ENCODE measurements around the gene TYMP.
"Not testable (repeated sequence)": the region's sequence is repeated elsewhere in the genome, so short reads cannot be mapped to it uniquely, and the experiment has no call there.

Gene TYMP

DNA sequence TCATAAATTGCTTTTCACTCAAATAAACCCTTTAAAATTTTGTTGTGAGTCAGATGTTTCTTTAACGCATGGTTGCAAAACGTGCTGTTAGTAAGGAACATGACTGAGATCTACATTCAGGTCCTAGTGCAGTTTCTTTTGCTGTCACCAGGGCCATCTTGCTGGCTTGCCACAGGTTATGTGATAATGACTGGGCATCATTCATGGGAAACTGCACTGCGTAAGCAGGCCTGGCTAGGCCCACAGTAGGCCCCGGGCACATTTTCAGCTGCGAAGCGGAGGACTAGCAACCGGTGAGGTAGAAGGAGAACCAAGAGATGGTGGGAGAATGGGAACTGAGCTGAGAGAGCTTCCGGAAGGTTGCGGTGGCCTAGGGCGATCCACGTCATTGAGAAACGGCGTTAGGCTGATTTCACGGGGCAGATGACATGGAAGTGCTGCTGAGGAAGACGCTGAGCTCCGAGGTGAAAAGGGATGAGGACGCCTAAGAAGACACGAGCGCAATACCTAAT lies 12.7 kb upstream of the TYMP start:
- in situ Hi-C loops (cut with HindIII; ENCODE audit: low sequenced_read_pairs): no loop called here

DNA sequence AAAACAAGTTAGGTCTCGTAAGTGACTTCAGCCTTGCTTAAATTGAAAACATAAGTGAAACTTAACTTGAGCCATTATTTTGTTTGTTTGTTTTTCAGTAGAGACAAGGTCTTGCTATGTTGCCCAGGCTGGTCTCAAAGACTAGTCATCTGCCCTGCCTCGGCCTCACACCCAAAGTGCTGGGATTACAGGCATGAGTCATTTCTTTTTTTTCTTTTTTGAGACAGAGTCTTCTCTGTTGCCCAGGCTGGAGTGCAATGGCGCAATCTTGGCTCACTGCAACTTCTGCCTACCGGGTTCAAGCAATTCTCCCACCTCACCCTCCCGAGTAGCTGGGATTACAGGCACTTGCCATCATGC lies 11.8 kb upstream of the TYMP start:
- in situ Hi-C loops (cut with HindIII; ENCODE audit: low sequenced_read_pairs): not testable (repeated sequence)

DNA sequence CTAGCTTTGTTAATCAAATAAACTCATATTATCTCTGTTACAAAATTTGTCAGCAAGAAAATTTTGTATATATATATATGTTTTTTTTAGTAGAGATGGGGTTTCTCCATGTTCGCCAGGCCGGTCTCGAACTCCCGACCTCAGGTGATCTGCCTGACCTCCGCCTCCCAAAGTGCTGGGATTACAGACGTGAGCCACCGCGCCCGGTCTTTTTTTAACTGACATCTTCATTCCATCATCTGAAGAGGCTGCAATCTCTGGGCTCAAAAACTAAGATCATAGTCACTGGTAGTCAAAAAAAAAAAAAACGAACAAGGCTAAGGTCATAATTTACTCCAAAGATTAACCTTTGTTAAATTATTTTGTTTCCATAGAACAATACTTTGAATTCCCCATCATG lies 10.6 kb upstream of the TYMP start:
- in situ Hi-C loops (cut with HindIII; ENCODE audit: low sequenced_read_pairs): no loop called here

DNA sequence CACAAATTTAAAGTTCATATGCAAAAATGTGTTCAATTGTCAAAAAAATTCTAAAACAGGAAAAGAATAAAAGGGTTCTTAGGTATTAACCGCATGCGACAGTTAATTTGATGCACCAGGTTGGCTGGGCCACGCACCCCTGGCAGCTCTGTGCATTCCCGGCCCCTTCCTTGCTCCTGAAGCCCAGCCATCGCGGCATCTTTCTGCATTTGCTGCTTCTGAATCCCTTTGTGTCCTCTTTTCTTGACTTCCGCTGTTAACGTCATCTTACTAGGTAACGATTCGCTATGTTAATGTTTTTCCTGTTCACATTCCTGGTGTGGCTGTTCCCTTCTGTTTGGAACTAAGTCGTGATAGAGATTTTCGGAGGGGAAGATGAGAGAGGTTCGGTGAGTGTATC lies 8.0 kb upstream of the TYMP start:
- in situ Hi-C loops (cut with HindIII; ENCODE audit: low sequenced_read_pairs): no loop called here

DNA sequence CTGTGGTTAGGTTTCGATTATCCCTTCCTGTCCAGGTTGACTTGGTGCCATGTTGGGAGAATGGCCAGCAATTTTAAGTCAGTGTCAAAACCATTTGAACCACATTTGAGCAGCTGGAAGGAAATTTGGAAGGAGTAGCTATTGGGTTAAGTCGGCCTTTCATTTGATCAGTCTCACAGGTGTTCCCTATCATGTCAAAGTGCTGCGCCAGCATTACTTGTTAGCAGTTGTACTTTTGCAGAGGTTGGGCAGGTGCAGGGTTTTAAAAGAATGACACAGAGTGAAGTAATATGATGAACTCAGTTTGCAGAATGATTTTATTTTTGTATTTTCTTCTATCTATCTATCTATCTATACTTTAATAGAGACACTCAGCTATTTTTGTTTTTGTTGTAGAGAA lies 6.4 kb upstream of the TYMP start:
- in situ Hi-C loops (cut with HindIII; ENCODE audit: low sequenced_read_pairs): no loop called here

DNA sequence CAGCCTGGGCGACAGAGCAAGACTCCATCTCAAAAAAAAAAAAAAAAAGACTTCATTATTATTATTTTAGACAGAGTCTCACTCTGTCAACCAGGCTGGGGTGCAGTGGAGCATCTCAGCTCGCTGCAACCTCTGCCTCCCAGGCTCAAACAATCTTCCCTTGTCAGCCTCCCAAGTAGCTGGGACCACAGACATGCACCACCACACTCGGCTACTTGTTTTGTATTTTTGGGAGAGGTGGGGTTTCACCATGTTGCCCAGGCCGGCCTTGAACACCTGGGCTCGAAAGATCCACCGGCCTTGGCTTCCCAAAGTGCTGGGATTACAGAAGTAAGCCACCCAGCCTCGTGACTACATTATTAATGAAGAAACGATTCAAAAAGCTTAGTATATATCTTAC lies 5.3 kb upstream of the TYMP start:
- in situ Hi-C loops (cut with HindIII; ENCODE audit: low sequenced_read_pairs): no loop called here

DNA sequence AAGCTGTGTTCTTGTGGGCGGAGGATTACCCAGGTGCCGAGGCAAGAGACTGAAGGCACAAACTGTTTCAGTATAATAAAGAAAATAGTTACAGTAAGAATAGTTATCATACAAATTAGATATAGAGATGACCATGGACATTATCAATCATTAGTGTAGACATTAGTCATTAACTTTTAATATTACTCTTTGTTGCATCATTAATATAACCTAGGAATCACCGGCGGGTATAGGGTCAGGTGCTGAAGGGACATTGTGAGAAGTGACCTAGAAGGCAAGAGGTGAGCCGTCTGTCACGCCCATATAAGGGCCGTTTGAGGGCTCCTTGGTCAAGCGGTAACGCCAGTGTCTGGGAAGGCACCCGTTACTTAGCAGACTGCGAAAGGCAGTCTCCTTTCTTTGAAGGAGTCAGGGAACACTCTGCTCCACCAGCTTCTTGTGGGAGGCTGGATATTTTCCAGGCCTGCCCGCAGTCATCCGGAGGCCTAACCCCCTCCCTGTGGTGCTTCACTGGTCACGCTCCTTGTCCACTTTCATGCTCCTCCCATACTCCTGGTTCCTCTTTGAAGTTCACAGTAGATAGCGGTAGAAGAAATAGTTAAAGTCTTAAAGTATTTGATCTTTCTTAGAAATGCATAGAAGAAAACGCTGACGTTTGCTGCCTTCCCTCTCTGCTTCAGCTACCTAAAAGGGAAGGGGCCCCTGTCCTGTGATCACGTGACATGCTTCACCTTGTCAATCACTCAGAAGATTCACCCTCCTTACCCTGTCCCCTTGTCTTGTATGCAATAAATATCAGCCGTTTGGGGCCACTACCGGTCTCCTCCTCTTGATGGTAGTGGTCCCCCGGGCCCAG lies 4.3 kb upstream of the TYMP start:
- in situ Hi-C loops (cut with HindIII; ENCODE audit: low sequenced_read_pairs): not testable (repeated sequence)

DNA sequence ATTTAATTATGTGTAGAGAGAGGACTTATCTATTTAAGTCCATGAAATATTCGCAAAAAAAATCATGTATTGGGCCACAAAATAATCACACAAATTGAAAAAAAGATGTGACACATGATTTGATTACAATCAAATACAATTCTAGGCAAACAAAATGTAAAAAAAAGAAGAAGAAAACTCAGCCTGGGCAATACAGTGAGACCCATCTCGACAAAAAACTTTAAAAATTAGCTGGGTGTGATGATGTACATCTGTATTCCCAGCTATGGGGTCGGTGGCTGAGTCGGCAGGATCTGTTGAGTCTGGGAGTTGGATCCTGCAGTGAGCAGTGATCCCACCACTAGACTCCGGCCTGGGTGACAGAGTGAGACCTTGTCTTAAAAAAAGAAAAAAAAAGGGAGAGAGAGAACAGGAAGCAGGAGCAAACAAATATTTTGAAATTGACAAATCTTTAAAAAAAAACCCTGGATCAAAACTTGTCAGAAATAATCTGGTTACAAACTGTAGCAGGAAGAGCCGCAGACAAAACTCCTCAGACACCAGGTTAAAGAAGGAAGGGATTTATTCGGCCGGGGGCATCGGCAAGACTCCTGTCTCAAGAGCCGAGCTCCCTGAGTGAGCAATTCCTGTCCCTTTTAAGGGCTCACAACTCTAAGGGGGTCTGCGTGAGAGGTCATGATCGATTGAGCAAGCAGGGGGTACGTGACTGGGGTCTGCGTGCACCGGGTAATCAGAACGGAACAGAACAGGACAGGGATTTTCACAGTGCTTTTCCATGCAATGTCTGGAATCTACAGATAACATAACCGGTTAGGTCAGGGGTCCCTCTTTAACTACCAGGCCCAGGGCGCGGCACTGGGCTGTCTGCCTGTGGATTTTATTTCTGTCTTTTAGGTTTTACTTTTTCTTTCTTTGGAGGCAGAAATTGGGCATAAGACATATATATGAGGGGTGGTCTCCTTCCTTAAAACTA lies 3.3 kb upstream of the TYMP start:
- in situ Hi-C loops (cut with HindIII; ENCODE audit: low sequenced_read_pairs): no loop called here

DNA sequence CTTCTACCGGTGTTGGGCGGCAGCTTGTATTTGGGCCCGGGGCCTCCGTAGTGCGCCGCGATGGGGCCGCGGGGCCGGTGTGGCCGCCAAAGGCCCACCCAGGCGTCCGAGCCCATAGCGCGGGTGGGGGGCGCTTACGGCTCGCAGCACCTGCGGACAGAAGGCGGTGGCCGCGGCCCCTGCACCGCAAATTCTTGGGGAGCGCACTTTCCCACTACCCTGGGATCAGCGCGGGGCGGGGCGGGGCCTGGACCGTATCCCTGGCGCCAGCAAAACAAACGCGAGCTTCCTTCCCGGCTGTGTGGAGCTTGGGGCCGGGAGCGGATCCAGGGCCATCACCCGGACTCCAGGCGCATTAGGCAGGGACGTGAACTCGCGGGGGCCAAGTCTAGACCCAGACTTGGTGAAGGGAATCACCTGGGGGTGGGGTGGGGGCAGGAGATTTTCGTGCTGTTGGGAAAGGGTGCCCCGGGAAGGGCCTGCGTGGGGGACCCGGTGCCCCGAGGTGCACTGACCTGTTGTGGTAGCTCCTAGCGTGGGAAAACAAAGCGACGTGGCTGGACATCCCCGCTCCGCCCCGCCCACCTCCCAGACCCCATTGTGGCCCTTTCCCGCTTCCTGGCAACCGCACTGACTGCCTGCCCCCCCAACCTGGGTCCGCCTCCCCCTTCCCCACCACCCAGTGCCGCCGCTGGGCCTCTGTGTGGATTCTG lies 2.3 kb upstream of the TYMP start:
- in situ Hi-C loops (cut with HindIII; ENCODE audit: low sequenced_read_pairs): no loop called here

DNA sequence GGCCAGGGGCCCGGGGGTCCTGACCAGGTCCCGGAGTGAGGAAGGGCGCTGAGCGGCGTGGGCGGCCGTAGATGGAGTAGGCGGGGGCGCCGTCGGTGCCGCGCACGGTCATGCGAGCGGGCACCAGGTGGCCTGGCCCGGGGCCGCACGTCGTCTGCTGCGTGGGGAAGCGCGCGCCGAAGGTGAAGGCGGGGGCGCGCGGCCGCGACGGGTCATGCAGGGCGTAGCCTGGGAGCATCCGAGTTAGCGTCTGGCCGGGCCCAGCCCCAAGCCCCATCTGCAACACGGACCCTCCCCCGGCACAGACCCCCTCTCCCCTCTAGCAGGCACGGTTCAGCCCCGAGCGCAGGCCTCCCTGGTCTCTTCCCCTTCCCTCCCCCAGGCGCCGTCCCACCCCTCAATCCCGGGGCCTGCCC lies 1.7 kb upstream of the TYMP start:
- in situ Hi-C loops (cut with HindIII; ENCODE audit: low sequenced_read_pairs): no loop called here

DNA sequence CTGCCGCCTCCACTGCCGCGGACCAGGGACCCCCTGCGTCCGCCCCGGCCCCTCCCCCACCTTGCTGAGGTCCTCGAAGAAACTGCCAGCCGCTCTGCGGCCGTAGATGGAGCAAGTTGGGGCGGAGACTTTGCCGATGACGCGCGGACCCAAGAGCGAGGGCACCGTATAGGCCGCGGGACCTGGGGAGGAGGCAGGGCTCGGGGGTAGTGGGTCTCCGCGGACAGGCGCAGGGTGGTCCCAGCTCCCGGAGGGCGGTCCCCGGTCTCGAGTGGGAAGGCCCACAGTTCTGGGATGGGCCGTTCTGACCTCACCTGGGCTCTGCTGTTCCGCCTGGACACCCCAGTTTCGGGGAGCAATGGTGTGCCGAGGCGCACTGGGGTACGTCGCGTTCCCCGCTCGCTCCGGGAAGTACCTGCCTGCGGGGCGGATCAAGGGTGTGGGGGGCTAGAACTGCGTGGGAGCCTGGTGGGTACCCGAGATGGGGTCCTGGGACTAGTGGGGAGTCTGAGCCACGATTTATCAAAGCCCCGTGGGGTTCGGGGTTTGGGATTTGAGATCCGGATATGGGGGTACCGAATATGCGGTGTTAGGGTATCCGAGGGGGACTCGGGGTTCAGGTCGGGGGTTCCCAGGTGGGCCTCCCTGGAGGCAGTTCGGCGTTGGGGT lies 1.2 kb upstream of the TYMP start:
- in situ Hi-C loops (cut with HindIII; ENCODE audit: low sequenced_read_pairs): no loop called here

DNA sequence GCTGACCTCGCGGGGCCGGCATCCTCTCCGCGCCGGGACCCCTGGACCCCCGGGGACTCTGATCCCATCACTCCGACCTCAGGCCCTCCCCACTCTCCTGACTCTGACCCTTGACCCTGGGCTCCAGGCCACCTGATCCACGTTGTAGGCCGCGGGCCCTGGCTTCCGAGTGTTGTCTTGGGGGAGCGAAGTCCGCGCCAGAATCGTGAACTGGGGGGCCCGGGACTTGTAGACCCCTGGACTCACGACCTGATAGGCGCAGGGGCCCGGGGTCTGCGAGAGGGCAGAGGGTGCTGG lies 716 bp upstream of the TYMP start:
- in situ Hi-C loops (cut with HindIII; ENCODE audit: low sequenced_read_pairs): no loop called here

DNA sequence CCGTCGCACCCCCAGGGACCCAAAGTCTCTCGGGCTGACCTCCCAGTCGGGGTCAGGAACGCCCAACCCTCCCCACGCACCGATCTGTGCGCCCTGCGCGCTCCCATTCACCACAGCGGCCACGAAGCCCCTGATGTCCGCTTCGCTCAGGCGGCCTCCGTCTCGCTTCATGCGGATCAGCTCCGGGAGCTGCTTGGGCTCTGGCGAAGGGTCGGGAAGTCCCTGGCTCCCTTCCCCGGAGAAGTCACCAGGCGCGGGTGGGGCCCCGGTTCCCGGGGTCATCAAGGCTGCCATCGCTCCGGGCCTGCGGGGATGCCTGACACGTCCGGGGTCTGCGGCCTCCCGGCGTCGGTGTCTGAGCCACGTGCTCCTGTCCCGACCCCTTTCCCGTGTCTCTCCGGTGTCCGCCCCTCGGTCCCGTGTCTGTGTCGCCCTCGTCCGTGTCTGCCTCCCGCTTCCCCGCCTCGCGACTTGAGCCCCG lies 356 bp downstream of the TYMP start:
- in situ Hi-C loops (cut with HindIII; ENCODE audit: low sequenced_read_pairs): no loop called here

DNA sequence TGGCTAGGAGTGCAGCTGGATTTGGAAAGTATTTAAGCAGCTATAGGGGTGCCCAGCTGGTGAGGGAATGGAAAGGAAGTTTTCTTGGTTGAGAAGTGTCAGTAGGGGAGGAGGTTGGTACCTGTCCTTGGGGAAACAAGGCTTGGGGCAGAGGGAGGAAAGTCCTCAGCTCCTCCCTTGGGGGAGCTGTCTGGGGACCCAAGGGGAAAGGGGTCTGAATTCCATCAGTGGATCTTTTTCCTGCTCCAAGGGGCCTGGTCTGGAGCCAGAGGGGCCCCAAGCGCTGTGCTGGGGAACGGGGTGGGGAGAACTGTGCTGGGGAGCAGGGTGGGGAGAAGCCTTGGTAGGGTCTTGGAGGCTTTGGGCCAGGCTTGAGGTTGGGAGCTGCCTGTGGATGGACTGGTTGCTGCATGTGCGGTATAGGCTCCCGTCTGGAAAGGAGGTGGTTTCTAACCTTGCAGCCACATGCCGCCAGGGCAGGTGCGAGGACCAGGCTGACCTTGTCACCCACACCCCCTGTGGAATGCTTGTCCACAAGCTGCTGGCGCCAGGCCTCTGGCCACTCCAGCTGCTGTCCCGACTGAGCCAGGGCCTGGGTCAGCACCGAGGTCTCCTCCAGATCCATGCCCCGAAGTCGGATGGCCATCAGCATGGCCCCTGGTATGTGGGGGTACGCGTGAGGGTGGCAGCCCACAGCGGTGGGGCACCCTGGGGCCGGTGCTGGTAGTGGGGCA lies 963 bp downstream of the TYMP start:
- in situ Hi-C loops (cut with HindIII; ENCODE audit: low sequenced_read_pairs): no loop called here

DNA sequence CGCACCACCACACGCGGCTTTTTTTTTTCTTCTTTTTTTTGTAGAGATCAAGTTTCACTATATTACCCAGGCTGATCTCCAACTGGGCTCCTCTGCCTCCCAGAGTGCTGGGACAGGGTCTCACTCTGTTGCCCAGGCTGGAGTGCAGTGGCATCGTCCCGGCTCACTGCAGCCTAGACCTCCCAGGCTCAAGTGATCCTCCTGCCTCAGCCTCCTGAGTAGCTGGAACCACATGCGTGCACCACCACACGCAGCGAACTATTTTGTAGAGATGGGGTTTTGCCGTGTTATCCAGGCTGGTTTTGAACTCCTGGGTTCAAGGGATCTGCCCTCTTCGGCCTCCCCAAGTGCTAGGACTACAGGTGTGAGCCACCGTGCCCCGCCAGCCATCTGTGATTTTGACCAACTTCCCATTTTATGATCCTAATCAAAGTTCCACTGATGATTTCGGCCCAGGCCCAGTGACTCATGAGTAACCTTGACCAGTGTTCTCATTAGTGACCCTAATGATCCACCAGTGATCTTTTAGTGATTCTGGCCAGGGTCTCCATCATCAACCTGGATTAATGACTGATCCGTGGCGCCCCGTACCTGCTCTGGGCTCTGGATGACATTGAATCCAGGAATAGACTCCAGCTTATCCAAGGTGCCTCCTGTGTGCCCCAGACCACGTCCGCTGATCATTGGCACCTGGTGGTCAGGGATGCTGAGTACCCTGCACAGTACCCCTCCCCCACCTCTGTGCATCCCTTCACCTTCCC lies 1.7 kb downstream of the TYMP start:
- in situ Hi-C loops (cut with HindIII; ENCODE audit: low sequenced_read_pairs): no loop called here

DNA sequence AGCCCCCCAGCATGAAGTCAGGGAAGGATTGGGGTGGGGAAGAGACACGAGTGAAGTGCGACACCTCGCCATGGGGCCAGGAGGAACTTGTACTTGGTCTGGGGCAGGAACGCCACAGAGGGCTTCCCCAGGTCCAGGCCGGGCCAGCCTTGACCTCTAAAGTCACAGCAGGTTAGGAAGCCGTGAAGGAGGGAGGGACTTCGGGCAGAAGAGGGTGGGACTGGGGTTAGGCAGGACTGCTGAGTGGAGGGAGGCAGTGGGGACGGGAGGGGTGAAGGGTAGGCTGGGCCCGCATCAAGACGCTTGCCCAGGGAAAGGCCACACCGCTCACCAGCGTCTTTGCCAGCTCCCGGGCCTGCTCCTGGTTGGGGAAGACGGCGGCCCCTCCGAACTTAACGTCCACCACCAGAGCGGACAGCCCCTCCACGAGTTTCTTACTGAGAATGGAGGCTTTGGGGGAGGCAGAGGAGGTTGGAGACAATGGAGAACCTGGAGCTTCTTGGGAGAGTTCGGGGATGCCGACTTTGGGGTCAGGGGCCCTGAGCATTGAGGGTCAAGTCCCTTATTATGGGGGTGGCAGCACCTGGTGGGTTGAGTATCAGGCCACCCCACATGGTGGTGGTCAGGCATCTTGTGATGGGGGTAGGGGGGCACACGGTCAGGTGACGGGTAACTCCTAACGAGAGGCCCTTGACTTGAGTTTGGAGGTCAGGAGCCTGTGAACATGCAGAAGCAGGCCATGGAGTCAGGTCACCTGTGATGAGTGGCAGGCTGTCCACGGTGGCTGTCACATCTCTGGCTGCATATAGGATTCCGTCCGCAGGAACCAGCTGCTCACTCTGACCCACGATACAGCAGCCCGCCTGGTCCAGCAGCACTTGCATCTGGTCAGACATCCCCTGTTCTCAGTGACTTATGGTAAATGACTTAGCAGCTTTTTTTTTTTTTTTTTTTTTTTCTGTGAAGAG lies 2.7 kb downstream of the TYMP start:
- in situ Hi-C loops (cut with HindIII; ENCODE audit: low sequenced_read_pairs): no loop called here

DNA sequence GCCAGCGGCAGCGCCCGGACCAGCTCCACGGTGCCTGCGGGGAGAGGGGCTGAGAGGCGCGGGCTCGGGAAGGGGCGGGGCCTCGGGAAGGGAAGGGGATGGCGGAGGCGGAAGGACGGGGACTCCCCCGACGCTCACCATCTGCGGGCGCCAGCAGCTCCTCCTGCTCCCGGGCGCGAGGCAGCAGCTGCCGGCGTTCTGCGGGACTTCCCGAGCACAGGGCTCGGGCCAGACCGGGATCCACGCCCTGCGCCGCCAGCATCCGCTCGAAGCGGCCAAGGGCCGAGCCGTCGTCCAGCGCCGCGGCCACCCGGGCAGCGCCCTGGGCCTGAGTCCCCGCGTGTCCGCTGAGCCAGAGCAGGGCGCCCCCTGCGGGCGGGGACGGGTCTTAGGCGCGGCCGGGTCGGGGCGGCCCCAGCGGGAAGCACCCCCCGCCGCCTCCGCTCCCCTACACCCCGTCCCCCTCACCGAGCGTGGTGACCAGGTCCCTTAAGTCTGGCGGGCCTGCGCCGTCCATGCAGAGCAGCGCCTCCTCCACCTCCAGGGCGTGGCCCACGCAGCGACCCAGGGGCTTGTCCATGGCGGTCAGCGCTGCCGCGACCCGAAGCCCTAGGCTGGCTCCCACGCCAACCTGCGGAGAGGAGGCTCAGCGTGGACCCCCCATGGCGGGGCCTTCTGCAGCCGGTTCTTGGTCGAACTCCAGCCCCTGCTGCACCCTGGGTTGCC lies 3.5 kb downstream of the TYMP start:
- in situ Hi-C loops (cut with HindIII; ENCODE audit: low sequenced_read_pairs): no loop called here

DNA sequence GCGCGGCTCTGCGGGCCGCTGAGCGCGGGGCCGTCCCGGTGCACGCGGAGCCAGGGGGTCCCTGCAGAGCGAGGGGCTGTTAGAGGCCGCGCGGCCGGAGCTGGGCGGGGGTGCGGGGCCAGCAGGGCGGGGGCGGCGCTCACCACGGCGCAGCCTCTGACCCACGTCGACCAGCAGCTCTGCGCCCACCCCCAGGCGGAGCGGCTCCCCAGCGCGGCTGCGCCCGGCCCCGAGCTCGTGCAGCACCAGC lies 4.0 kb downstream of the TYMP start:
- in situ Hi-C loops (cut with HindIII; ENCODE audit: low sequenced_read_pairs): no loop called here
